Sigmoid colon (tissue), 4 donors: Measurements from ENCODE around the gene STAB1.

Experiments used
- EP300 ChIP-seq, 4 donors: sonication (generic); formaldehyde crosslinking; IDR thresholded peaks; one replicate each; pipeline ENCODE4 v1.6.1; 2017; ENCODE audit warnings: antibody characterized with exemption in 4 of 4
- POLR2A ChIP-seq, 2 donors: fragments of 450-650 bp; IDR thresholded peaks; one replicate each; pipeline ENCODE4 v1.6.1; 2016; ENCODE audit warnings: antibody characterized with exemption in 2 of 2, mild to moderate bottlenecking in 2 of 2, moderate library complexity in 2 of 2
- POLR2AphosphoS5 ChIP-seq, 4 donors: sonication (generic); formaldehyde crosslinking; IDR thresholded peaks; one replicate each; pipeline ENCODE4 v1.6.1; 2017; ENCODE audit warnings: antibody characterized with exemption in 4 of 4
- TF ChIP-seq, protein P1 (sequence below), 4 experiments: fragments of 450-650 bp in 3 of 4; fragments of 200-600 bp in 1 of 4; IDR thresholded peaks; one replicate each; pipeline ENCODE4 v1.5.1; 2016 to 2019; ENCODE audit warnings: antibody characterized with exemption in 4 of 4, mild to moderate bottlenecking in 3 of 4, moderate library complexity in 2 of 4

DNA sequence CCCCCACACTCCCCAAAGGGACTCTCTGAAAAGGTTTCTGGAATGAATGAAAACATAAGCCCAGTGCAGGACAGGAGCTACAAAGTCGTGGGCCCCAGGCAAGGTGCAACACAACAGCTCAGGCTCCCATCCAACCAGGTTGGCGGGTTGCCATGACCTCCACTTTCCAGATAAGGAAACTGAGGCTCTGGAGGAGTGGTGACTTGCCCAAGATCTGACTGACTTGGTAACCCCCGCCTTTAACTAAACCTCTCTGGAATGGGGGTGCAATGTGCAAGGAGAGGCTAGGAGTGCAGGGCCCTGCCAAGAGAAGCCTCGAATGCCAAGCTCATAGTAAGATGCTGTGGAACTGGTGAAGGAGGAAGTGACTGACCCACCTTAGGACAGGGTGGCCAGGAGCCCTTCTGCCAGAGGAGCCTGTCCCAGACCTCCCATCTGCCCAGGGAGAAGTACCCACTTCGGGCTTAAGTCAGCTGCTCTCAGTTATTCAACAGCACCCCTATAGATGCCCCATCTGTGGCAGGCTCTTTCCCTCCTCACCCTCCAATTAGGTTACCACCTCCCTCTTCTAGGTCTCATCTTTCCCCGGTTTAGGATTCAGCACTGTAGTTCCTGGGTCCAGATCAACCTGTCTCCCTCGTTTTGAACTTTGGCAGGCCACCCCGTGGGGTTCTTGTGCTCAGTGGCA lies 40.7 kb upstream of the STAB1 start:
- TF ChIP-seq, protein P1, sequence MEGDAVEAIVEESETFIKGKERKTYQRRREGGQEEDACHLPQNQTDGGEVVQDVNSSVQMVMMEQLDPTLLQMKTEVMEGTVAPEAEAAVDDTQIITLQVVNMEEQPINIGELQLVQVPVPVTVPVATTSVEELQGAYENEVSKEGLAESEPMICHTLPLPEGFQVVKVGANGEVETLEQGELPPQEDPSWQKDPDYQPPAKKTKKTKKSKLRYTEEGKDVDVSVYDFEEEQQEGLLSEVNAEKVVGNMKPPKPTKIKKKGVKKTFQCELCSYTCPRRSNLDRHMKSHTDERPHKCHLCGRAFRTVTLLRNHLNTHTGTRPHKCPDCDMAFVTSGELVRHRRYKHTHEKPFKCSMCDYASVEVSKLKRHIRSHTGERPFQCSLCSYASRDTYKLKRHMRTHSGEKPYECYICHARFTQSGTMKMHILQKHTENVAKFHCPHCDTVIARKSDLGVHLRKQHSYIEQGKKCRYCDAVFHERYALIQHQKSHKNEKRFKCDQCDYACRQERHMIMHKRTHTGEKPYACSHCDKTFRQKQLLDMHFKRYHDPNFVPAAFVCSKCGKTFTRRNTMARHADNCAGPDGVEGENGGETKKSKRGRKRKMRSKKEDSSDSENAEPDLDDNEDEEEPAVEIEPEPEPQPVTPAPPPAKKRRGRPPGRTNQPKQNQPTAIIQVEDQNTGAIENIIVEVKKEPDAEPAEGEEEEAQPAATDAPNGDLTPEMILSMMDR (IDR thresholded peaks at IDR 0.05) = no peak
- no peak for TF ChIP-seq POLR2AphosphoS5 (IDR thresholded peaks at IDR 0.05)
- TF ChIP-seq POLR2A (IDR thresholded peaks at IDR 0.05) = no peak
- TF ChIP-seq EP300 (IDR thresholded peaks at IDR 0.05) = no peak
